GM12892 (cell line): Measurements from ENCODE around the gene DPT.

Experiments
- DNase-seq: peaks from one replicate; pipeline ENCODE4 v3.0.0; 2011; ENCODE audit not compliant: insufficient read length
- FAIRE-seq: peaks from 2 replicates; lab custom pipeline; 2011; peaks lifted over from hg19 to GRCh38; lab: Jason Lieb, UNC
- POLR2A ChIP-seq: IDR thresholded peaks from 2 replicates; pipeline ENCODE4 v1.6.1; 2011; ENCODE audit warnings: low read depth, low read length, control low read depth
- POLR2AphosphoS5 ChIP-seq: IDR thresholded peaks from 2 replicates; pipeline ENCODE4 v1.6.1; 2011; ENCODE audit warnings: low read depth, low read length, control low read depth
- TAF1 ChIP-seq: IDR thresholded peaks from 2 replicates; pipeline ENCODE4 v1.6.1; 2011; ENCODE audit warnings: low read depth, mild to moderate bottlenecking, control low read depth, low read length, borderline replicate concordance

The DPT gene

GRCh38 chr1:168676029-168676812 lies 52.8 kb downstream of the DPT start:
- FAIRE-seq = no peak
- TF ChIP-seq POLR2A (no peak), TAF1 (no peak), POLR2AphosphoS5 (no peak)
- DNase-seq = no peak

- no peak for DNase-seq
- TF ChIP-seq POLR2AphosphoS5 = no peak
- TF ChIP-seq POLR2A = no peak
- no peak for TF ChIP-seq TAF1
- no peak for FAIRE-seq
These were observed 54.9 kb downstream of the DPT start for GRCh38 chr1:168673974-168674683.

GRCh38 chr1:168672278-168672677 lies 56.7 kb downstream of the DPT start:
- no peak for FAIRE-seq
- TF ChIP-seq TAF1 = no peak
- TF ChIP-seq POLR2A = no peak
- TF ChIP-seq POLR2AphosphoS5 = no peak
- no peak for DNase-seq

GRCh38 chr1:168671782-168672181 lies 57.2 kb downstream of the DPT start:
- FAIRE-seq = no peak
- DNase-seq = no peak
- no peak for TF ChIP-seq POLR2A
- no peak for TF ChIP-seq POLR2AphosphoS5
- no peak for TF ChIP-seq TAF1

- no peak for DNase-seq
- no peak for TF ChIP-seq TAF1
- no peak for TF ChIP-seq POLR2A
- TF ChIP-seq POLR2AphosphoS5 = no peak
- FAIRE-seq = no peak
These were observed 63.0 kb downstream of the DPT start for GRCh38 chr1:168665975-168666374.

- no peak for DNase-seq
- TF ChIP-seq POLR2AphosphoS5 (no peak), POLR2A (no peak), TAF1 (no peak)
- FAIRE-seq = no peak
These were observed 64.8 kb downstream of the DPT start for GRCh38 chr1:168664069-168664834.

- TF ChIP-seq TAF1 (no peak), POLR2AphosphoS5 (no peak), POLR2A (no peak)
- no peak for FAIRE-seq
- DNase-seq = no peak
These were observed 72.5 kb downstream of the DPT start for GRCh38 chr1:168656485-168656884.

- no peak for DNase-seq
- TF ChIP-seq TAF1 (no peak), POLR2A (no peak), POLR2AphosphoS5 (no peak)
- FAIRE-seq = no peak
These were observed 74.6 kb downstream of the DPT start for GRCh38 chr1:168654198-168654915.

- DNase-seq (no peak), FAIRE-seq (no peak)
- TF ChIP-seq TAF1 (no peak), POLR2AphosphoS5 (no peak), POLR2A (no peak)
These were observed 75.4 kb downstream of the DPT start for GRCh38 chr1:168653567-168653966.

GRCh38 chr1:168645721-168646120 lies 83.3 kb downstream of the DPT start:
- FAIRE-seq (no peak), DNase-seq (no peak)
- TF ChIP-seq POLR2A (no peak), TAF1 (no peak), POLR2AphosphoS5 (no peak)
